ENCODE measurements around the gene EGFR.

GRCh38 chr7:55188590-55189138, 169.8 kb downstream of the EGFR start:
- TF ChIP-seq CTCF (conservative IDR thresholded peaks at IDR 0.05; ENCODE audit: low read length): no peak
- TF ChIP-seq EZH2phosphoT487 (IDR thresholded peaks at IDR 0.05; ENCODE audit: borderline replicate concordance): no peak

Data from Loucy (cell line).